SK-N-SH (cell line): ENCODE measurements around the gene KSR2. TPM values are rescaled to one million over a fixed set of nuclear protein-coding genes. Genes with fewer than 3 reads are reported as not detected.

Source experiments
- CTCF ChIA-PET: fragments of 300-600, 350-600 bp; formaldehyde crosslinking; extraction: SDS; loops from one replicate; lab custom pipeline; 2021; lab: Yijun Ruan, JAX
- POLR2A ChIA-PET: fragments of 350-600 bp; sonication (Branson Sonifier 250); formaldehyde crosslinking; extraction: SDS; loops from one replicate; lab custom pipeline; 2020; ENCODE audit warnings: antibody characterized with exemption, inconsistent platforms; lab: Yijun Ruan, JAX
- DNase-seq: peaks from one replicate; pipeline ENCODE4 v3.0.0; 2012
- H2AFZ ChIP-seq: fragments of 200-600 bp; sonication (generic); 2 replicates; pipeline ENCODE4 v1.8.1; 2016; ENCODE audit warnings: antibody characterized with exemption, mild to moderate bottlenecking, low read depth
- H3F3A ChIP-seq: fragments of 200-600 bp; sonication (generic); replicated peaks from 2 replicates; pipeline ENCODE3; 2016; ENCODE audit warnings: antibody characterized with exemption, mild to moderate bottlenecking; ENCODE audit not compliant: insufficient read depth
- H3K27ac ChIP-seq, 2 experiments: fragments of 200-500 bp in 1 of 2; fragments of 200-600 bp in 1 of 2; sonication (Bioruptor generic) in 1 of 2; sonication (generic), shearing (Covaris generic) in 1 of 2; 2 replicates each; pipeline versions ENCODE4 v1.5.1 to v1.6.1; 2014 to 2016; ENCODE audit warnings: low read depth in 2 of 2, inconsistent platforms in 1 of 2, low read length in 1 of 2, mild to moderate bottlenecking in 1 of 2, mixed read lengths in 1 of 2
- H3K27me3 ChIP-seq: fragments of 200-600 bp; sonication (generic), shearing (Covaris generic); 2 replicates; pipeline ENCODE4 v1.6.1; 2016; ENCODE audit warnings: mixed run types; ENCODE audit not compliant: insufficient read depth
- H3K36me3 ChIP-seq, 2 experiments: fragments of 200-500 bp in 1 of 2; fragments of 200-600 bp in 1 of 2; sonication (Bioruptor generic) in 1 of 2; sonication (generic) in 1 of 2; replicated peaks in 1 of 2; 2 replicates each; pipeline versions ENCODE3 to v1.5.1; 2014 to 2016; ENCODE audit warnings: low read length in 1 of 2, mild to moderate bottlenecking in 1 of 2; ENCODE audit not compliant: insufficient read depth in 2 of 2, control insufficient read depth in 1 of 2
- H3K4me1 ChIP-seq, 2 experiments: fragments of 200-500 bp in 1 of 2; fragments of 200-600 bp in 1 of 2; sonication (Bioruptor generic) in 1 of 2; sonication (generic), shearing (Covaris generic) in 1 of 2; 2 replicates each; pipeline versions ENCODE4 v1.5.1 to v1.6.1; 2014 to 2016; ENCODE audit warnings: low read depth in 1 of 2, low read length in 1 of 2, mixed run types in 1 of 2; ENCODE audit not compliant: insufficient read depth in 2 of 2, control insufficient read depth in 1 of 2
- H3K4me2 ChIP-seq: fragments of 200-600 bp; sonication (generic), shearing (Covaris generic); 2 replicates; pipeline ENCODE4 v1.6.1; 2017; ENCODE audit warnings: mixed run types
- H3K4me3 ChIP-seq, 2 experiments: fragments of 200-500 bp in 1 of 2; fragments of 200-600 bp in 1 of 2; sonication (Bioruptor generic) in 1 of 2; sonication (generic), shearing (Covaris generic) in 1 of 2; 2 replicates each; pipeline versions ENCODE4 v1.5.1 to v1.8.1; 2014 to 2016; ENCODE audit warnings: low read depth in 2 of 2, inconsistent platforms in 1 of 2, low read length in 1 of 2, mild to moderate bottlenecking in 1 of 2, mixed read lengths in 1 of 2, moderate library complexity in 1 of 2
- H3K79me2 ChIP-seq: fragments of 200-600 bp; sonication (generic); 2 replicates; pipeline ENCODE4 v1.8.1; 2017; ENCODE audit warnings: mild to moderate bottlenecking; ENCODE audit not compliant: insufficient read depth
- H3K9ac ChIP-seq: fragments of 200-600 bp; sonication (generic); 2 replicates; pipeline ENCODE4 v1.6.1; 2017; ENCODE audit warnings: mixed run types
- H3K9me2 ChIP-seq: fragments of 200-600 bp; sonication (generic); 2 replicates; pipeline ENCODE4 v1.6.1; 2017; ENCODE audit warnings: mixed run types
- H3K9me3 ChIP-seq: fragments of 200-600 bp; sonication (generic); 2 replicates; pipeline ENCODE4 v1.6.1; 2017; ENCODE audit warnings: mixed run types, mild to moderate bottlenecking, moderate library complexity
- H4K20me1 ChIP-seq: fragments of 200-600 bp; sonication (generic); 2 replicates; pipeline ENCODE4 v1.6.1; 2017; ENCODE audit warnings: mild to moderate bottlenecking, mixed run types; ENCODE audit not compliant: insufficient read depth
- ELF1 ChIP-seq: IDR thresholded peaks from 2 replicates; pipeline ENCODE4 v1.4.0; 2012
- EP300 ChIP-seq, 2 experiments: IDR thresholded peaks; 2 replicates each; pipeline versions ENCODE4 v1.4.0 to v1.6.1; 2012; ENCODE audit warnings: borderline replicate concordance in 1 of 2, low read depth in 1 of 2, low read length in 1 of 2
- GABPA ChIP-seq: IDR thresholded peaks from 2 replicates; pipeline ENCODE4 v1.4.0; 2012; ENCODE audit warnings: low read depth, mild to moderate bottlenecking
- MXI1 ChIP-seq: IDR thresholded peaks from 2 replicates; pipeline ENCODE4 v1.6.1; 2012; ENCODE audit warnings: mild to moderate bottlenecking, low read depth, low read length, improper control_type of control experiment
- RAD21 ChIP-seq: IDR thresholded peaks from 2 replicates; pipeline ENCODE4 v1.6.1; 2012; ENCODE audit warnings: mild to moderate bottlenecking, low read length
- RFX5 ChIP-seq: IDR thresholded peaks from 2 replicates; pipeline ENCODE4 v1.6.1; 2012; ENCODE audit warnings: mild to moderate bottlenecking, improper control_type of control experiment, low read length
- RXRA ChIP-seq: IDR thresholded peaks from 2 replicates; pipeline ENCODE4 v1.4.0; 2012; ENCODE audit warnings: low read depth, mild to moderate bottlenecking, borderline replicate concordance
- TEAD4 ChIP-seq: IDR thresholded peaks from 2 replicates; pipeline ENCODE4 v1.4.0; 2012; ENCODE audit warnings: mild to moderate bottlenecking, borderline replicate concordance; ENCODE audit not compliant: insufficient read depth
- WGBS: methylation state at CpG from one replicate; pipeline ENCODE4 v1.1.6; 2017; ENCODE audit warnings: low lambda C conversion rate; 5-methylcytosine and 5-hydroxymethylcytosine counted together
- polyA plus RNA-seq, 3 experiments: library from polyadenylated mRNA; depleted of rRNA; stranded (reverse); fragments of >200 nt; gene quantifications; 2 replicates each; pipeline ENCODE4 v1.2.3, GENCODE V29; 2012
- TF ChIP-seq, protein P1 (sequence below): IDR thresholded peaks from 2 replicates; pipeline ENCODE4 v1.4.0; 2012; ENCODE audit warnings: low read depth, borderline replicate concordance
- TF ChIP-seq, protein P2 (sequence below): fragments of 150-350 bp; IDR thresholded peaks from 2 replicates; pipeline ENCODE4 v1.6.1; 2017; ENCODE audit warnings: antibody characterized with exemption, low read length, low read depth, borderline replicate concordance
- TF ChIP-seq, protein P3 (sequence below): IDR thresholded peaks from 2 replicates; pipeline ENCODE4 v1.4.0; 2012; ENCODE audit warnings: low read depth, borderline replicate concordance
- TF ChIP-seq, protein P4 (sequence below): IDR thresholded peaks from 2 replicates; pipeline ENCODE4; 2012

Gene KSR2
- polyA plus RNA-seq, 1 of the 3 experiments (the other 2 are of a cell fraction), result 0.12 TPM

DNA sequence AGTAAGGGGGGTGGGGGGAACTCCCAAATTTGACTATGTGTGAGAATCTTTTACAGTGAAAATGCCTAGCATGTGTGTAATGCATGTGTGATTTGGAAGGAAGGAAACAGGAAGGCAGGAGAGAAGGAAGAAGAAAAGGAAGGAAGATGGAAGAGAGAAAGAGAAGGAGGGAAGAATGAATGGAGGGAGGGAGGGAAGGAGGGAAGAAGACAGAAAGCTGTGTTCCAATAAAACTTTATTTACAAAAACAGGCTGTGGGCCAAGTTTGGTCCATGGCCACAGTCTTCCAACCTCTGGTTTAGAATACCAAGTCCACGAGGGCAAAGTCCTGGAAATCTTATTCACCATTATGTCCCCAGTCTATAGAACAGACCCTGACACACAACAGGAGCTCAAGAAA, 278.9 kb downstream of the KSR2 start (continued):
- TF ChIP-seq, protein P1, sequence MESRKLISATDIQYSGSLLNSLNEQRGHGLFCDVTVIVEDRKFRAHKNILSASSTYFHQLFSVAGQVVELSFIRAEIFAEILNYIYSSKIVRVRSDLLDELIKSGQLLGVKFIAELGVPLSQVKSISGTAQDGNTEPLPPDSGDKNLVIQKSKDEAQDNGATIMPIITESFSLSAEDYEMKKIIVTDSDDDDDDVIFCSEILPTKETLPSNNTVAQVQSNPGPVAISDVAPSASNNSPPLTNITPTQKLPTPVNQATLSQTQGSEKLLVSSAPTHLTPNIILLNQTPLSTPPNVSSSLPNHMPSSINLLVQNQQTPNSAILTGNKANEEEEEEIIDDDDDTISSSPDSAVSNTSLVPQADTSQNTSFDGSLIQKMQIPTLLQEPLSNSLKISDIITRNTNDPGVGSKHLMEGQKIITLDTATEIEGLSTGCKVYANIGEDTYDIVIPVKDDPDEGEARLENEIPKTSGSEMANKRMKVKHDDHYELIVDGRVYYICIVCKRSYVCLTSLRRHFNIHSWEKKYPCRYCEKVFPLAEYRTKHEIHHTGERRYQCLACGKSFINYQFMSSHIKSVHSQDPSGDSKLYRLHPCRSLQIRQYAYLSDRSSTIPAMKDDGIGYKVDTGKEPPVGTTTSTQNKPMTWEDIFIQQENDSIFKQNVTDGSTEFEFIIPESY, result no peak
- TF ChIP-seq RFX5, result no peak
- TF ChIP-seq, protein P2, sequence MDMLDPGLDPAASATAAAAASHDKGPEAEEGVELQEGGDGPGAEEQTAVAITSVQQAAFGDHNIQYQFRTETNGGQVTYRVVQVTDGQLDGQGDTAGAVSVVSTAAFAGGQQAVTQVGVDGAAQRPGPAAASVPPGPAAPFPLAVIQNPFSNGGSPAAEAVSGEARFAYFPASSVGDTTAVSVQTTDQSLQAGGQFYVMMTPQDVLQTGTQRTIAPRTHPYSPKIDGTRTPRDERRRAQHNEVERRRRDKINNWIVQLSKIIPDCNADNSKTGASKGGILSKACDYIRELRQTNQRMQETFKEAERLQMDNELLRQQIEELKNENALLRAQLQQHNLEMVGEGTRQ, result no peak

DNA sequence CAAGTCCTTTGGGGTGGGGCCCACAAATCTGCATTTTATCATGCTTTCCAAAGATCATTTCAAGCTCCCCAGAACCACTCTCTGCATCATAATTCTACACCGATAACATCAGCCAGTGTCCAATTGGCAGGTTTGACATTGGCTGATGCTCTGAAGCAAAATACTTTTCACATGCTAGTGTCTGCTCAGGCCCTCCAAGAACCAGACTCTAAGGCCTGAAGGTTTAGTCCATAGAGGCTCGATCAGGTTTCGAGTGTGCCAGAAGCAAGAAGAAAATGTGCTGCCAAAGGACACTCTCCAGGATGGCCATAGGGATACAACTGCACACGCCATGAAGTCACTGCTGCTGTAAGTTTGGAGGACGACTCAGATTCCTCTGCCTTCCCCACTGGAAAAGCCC, 280.3 kb downstream of the KSR2 start:
- whole genome bisulfite sequencing, result 95% methylated on average over 4 of the region's 5 CpGs
- H3K27ac ChIP-seq, result no peak overlapping the region
- DNase-seq, result no peak
- no peaks in the 10 kb centered on the region for H3K27me3 ChIP-seq
- H3K36me3 ChIP-seq, result no peaks in the 10 kb centered on the region
- TF ChIP-seq, protein P3, sequence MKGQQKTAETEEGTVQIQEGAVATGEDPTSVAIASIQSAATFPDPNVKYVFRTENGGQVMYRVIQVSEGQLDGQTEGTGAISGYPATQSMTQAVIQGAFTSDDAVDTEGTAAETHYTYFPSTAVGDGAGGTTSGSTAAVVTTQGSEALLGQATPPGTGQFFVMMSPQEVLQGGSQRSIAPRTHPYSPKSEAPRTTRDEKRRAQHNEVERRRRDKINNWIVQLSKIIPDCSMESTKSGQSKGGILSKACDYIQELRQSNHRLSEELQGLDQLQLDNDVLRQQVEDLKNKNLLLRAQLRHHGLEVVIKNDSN, result no peak
- no peak for TF ChIP-seq EP300 (IDR thresholded peaks at IDR 0.05; ENCODE audit: borderline replicate concordance in 1 of 2, low read depth in 1 of 2, low read length in 1 of 2)
- TF ChIP-seq RXRA, result no peak
- TF ChIP-seq, protein P4, sequence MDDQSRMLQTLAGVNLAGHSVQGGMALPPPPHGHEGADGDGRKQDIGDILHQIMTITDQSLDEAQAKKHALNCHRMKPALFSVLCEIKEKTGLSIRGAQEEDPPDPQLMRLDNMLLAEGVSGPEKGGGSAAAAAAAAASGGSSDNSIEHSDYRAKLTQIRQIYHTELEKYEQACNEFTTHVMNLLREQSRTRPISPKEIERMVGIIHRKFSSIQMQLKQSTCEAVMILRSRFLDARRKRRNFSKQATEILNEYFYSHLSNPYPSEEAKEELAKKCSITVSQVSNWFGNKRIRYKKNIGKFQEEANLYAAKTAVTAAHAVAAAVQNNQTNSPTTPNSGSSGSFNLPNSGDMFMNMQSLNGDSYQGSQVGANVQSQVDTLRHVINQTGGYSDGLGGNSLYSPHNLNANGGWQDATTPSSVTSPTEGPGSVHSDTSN, result no peak
- no peak for TF ChIP-seq GABPA
- TF ChIP-seq, protein P1, result no peak
- no peak for TF ChIP-seq RAD21
- TF ChIP-seq, protein P2, result no peak
- no peak for TF ChIP-seq MXI1
- TF ChIP-seq TEAD4, result no peak
- TF ChIP-seq ELF1, result no peak
- no peaks in the 10 kb centered on the region for H3K9me3 ChIP-seq
- H3K79me2 ChIP-seq, result no peaks in the 10 kb centered on the region
- H4K20me1 ChIP-seq, result no peaks in the 10 kb centered on the region
- H3K4me1 ChIP-seq, result peaks cover 30 to 42% of the 10 kb centered on the region in 2 experiments
- H2AFZ ChIP-seq, result no peak overlapping the region
- no peak overlapping the region for H3K9ac ChIP-seq
- peaks cover 38% of the 10 kb centered on the region for H3F3A ChIP-seq
- H3K9me2 ChIP-seq, result no peaks in the 10 kb centered on the region
- ChIA-PET POLR2A (no interaction called here), CTCF (interaction anchor here (1.1 to 1.2 kb wide), 2 partner anchors 148 to 161 kb away, joined by 3 to 4 read pairs; no protein-coding TSS in a partner anchor)
- no peak overlapping the region for H3K4me3 ChIP-seq
- H3K4me2 ChIP-seq, result no peak overlapping the region
